ENCODE data around the gene ULBP2.
"Not testable (repeated sequence)": the region's sequence is repeated elsewhere in the genome, so short reads cannot be mapped to it uniquely, and the experiment has no call there.

DNA sequence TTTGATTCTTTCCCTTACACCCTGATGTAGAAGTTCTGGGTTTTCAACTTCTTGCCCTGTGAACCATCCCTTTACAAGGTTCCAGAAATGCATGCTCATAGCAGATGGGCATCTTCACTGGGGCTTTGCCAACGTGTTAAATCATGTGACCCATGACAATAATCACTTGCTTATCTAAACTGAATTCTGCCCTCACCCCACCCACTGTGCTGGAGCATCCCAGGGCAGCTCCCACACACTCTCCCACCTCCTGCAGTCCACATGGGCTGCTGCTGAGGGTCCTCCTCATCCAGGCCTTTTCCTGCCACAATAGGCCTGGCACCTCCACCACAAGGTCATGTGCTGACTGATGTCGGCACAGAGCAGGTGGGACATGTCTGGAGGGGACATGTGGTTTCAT, 26.2 kb downstream of the ULBP2 start:
- not testable (repeated sequence) for TF ChIP-seq JUND, ASH2L (IDR thresholded peaks at IDR 0.05; ENCODE audit: low read length)
- TF ChIP-seq, protein P1, sequence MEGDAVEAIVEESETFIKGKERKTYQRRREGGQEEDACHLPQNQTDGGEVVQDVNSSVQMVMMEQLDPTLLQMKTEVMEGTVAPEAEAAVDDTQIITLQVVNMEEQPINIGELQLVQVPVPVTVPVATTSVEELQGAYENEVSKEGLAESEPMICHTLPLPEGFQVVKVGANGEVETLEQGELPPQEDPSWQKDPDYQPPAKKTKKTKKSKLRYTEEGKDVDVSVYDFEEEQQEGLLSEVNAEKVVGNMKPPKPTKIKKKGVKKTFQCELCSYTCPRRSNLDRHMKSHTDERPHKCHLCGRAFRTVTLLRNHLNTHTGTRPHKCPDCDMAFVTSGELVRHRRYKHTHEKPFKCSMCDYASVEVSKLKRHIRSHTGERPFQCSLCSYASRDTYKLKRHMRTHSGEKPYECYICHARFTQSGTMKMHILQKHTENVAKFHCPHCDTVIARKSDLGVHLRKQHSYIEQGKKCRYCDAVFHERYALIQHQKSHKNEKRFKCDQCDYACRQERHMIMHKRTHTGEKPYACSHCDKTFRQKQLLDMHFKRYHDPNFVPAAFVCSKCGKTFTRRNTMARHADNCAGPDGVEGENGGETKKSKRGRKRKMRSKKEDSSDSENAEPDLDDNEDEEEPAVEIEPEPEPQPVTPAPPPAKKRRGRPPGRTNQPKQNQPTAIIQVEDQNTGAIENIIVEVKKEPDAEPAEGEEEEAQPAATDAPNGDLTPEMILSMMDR (IDR thresholded peaks at IDR 0.05; ENCODE audit: control extremely low read depth in 1 of 3, insufficient read depth in 1 of 3, low read depth in 1 of 3, low read length in 3 of 3), result not testable (repeated sequence)

All from H1 (cell line).